GM15510 (cell line): Measurements from ENCODE around the gene VSIG8.

Experiments
- POLR2A ChIP-seq: IDR thresholded peaks from 3 replicates; pipeline ENCODE4 v1.6.1; 2011; ENCODE audit warnings: borderline replicate concordance; ENCODE audit not compliant: insufficient read length; ENCODE audit errors: extremely low read depth

Gene VSIG8

DNA sequence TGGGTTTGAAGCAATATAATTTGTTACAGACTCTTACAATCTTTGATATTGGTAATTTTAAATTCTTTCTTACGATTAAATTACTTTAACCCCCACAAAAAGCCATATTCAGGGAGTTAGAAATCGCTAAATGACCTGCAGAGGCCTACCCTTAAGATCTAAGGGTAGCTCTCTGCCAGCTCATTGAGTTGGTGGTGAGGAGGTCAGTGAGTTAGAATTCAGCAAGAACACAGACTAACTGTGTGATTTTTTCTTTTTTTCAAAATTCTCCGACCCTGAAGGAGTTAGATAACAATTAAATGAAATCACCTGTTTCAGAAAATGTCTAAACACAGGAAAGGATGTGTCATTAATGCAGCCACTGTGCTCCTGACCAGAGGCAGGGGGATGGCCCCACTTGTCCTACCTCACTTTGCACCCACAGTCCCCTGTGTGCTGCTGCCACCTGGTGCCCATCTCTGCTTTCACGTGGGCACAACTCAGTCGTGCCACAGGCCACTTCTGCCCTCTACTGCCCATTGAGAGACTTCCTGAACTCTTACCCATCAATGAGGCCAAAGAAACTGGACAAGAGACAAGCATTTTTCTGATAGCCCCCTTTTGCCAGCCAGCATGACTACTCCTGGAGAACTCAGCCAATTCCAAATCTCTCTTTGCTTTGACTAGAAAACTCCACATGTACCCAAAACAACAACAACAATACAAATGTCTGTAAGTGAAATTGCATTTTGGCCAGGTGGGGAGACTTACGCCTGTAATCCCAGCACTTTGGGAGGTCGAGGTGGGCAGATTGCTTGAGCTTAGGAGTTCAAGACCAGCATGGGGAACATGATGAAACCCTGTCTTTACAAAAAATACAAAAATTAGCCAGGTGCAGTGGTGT is 29.1 kb upstream of the VSIG8 start:
- no peak for TF ChIP-seq POLR2A

DNA sequence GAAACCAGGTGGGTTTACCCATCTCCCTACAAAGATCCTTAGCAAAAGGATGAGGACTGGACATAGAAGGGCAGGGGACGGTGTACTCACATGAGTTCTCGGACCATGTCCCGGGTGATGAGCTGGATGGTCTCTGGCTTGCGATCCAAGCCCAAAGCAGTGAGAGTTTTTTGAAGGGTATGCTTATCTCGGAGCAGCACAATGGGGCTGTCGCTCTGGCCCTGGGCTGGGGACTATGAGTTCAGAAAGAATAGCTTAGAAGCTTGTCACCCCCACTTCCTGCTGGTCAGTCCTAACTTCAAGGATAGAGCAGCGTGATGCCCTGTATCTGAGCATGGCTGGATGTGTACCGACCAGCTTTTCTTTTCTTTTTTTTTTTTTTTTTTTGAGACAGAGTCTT is 27.9 kb upstream of the VSIG8 start:
- TF ChIP-seq POLR2A: no peak

DNA sequence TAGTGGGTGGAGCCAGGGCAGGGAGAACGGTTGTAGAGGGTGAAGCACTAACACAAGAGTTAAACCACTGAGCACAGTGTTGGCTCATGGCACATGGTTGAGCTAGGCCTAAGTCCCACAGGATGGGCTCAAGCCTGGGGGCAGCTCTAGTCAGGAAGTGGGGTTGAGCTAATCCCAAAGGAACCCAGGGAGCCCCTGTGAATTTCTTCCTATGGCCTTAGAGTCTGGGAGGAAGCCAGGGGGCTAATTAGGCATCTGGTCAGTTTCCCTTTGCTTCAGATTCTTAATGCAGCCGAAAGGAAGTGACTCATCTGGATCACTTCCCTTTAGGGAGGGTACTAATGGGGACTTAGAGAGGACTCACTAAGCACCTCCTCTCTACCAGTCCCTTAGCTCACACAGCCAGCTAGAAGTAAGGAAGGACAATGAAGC is 27.4 kb upstream of the VSIG8 start:
- TF ChIP-seq POLR2A: no peak

DNA sequence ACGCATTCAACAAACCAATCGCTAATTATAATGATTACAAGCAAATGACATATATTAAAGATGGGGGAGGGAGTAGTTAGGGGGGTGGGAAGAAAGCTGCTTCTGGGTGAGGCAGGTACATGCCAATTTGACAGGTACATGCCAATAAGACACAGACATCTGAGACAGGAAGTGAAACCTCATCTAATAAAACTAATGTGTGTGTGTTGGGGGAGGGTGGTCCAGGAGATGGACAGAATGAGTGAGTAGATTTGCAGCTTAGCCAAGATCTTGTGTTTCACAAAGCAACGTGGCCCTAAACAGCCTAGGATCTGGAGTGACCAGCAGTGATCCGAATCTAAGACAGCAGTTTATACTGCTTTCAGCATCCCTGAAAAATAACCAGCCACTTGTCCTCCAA is 26.7 kb upstream of the VSIG8 start:
- TF ChIP-seq POLR2A: no peak

DNA sequence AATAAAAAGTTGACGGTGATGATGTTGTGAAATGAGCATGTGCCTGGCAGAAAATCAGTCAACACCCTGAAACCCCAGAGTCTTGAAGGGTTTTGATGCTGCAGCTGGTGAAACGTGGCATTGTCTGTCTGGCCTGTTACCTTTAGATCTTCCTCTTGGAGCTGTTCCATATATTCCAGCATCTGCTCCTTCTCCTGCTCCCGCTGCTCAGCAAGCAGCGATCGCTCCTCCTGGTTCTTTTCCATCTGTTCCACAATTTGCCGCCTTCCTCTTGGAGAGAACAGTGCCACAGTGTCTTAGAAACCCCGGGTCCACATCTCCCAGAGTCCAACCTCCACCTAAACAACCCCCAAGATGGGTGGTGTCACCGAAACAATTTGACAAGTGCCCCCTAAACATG is 21.8 kb upstream of the VSIG8 start:
- no peak for TF ChIP-seq POLR2A

DNA sequence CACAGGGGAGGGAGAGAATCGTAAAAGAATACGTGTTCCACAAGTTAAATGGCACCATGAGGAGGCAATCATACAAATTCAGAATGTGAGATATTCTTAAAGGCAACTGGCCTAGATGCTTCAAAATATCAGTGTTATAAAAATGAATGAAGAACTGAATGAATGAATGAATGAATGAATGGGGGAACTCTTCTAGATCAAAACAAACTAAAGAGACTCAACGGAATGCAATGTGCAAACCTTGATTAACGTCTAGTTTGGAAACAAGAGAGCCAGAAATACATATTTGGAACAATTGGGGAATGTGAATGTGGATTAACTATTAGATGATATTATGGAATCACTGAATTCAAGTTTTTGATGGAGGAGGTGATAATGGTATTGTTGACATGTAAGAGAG is 20.7 kb upstream of the VSIG8 start:
- no peak for TF ChIP-seq POLR2A

DNA sequence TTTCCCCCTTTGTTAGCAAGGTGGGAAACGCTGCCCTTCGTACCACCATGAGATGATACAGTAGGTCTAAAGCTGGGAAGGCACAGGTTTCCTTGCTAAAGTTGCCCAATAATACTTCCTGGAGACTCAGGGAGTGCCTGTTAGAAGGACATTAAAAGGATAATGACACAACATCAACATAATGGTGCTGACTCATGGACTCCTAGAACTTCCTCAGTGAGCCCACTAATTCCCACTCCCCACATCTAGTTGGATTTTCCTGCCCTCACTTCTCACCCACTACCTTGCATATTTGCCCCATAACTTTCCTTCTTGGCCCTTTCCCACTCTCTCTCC is 20.0 kb upstream of the VSIG8 start:
- TF ChIP-seq POLR2A: no peak

DNA sequence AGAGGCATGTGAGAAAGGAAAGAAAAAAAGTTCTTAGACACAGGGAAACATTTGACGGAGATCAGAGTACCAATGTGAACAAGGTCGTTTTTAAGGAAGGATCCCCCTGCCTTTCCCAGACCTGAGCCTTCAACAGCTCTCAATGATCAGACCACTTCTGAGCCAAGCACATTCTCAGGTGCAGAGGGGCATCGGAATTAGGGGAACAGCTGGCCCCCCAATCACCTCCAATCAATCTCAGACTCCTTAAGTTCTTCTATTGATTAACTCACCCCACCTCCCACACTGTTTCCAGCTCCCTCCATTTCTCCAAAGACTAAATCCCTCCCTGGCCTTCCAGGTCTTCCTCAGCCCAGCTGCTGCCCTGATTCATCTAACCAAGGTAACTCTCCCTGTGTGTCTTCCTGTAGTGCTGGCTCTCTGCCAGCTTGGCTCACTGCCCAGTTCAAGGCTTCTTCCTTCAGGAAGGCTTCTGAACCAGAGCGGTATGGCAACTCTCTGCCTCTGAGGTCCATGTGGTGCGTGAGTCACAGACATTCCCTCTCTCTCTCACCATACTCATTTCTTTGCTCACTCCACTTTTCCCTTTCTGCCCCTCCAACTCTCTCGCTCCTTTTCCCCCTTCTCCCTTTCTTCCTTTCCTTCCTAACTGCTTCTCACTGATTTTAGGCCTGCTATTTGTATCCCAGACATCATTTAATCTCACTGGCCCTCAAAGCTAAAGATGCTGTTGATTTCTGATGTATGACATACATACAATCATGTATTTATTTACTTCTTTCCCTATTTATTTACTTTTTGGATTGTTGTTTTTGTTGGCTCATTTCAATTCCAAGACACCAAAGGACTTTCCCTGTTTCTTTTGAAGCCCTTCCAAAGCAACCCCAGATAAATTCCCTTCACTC is 19.4 kb upstream of the VSIG8 start:
- TF ChIP-seq POLR2A: no peak

DNA sequence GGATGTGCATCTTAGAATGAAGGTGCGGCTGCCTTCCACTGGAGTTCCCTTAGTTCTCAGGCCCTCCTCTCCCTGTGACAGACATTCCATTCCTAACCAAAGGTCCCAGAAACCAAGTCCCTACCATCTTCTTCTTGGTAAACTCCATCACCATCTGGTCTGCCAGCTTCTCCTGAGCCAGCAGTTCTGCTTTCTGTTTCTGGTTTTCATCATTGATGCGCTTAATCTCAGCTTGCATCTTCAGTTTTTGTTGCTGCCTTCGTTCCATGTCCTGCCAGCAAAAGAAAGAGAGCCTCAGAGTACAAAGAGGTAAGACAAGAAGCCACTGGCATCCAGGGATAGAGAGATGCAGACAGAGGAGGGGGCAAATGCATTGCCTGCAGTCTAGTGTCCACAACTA is 18.0 kb upstream of the VSIG8 start:
- TF ChIP-seq POLR2A: no peak

DNA sequence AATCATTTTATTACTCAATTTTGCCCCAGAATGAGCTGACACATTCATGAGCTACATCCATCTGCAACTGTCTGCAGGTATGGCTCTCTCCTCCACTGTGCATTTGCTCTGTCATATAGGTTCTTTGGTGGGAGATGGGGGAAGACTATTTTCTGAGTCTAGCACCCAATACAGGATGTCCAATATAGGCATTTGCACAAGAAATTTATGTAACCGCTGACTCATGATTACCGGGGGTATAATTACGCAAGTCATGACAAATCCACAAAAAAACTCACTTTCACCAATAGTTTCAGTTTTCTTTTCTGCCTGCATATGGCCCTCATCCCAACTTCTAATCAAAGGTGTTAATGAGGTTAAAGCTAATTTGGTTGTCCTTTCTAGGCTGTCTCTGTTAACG is 17.5 kb upstream of the VSIG8 start:
- no peak for TF ChIP-seq POLR2A

DNA sequence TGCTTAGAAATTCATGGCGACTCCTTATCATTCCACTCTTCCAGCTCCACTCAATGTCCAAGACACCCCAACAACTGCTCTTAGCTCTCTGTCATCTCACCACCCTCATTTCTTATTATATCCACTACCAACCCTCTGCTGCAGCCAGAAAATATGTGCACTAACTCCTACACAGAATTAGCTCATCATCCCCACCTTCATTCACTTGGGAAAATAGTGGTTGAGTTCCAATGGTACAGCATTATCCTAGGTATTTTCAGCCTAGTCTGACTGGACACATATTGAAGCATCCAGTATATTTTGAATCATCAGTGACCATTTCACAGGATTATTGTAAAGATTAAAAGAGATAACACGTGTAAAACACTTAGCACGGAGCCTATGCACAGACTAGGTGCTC is 16.7 kb upstream of the VSIG8 start:
- TF ChIP-seq POLR2A: no peak

DNA sequence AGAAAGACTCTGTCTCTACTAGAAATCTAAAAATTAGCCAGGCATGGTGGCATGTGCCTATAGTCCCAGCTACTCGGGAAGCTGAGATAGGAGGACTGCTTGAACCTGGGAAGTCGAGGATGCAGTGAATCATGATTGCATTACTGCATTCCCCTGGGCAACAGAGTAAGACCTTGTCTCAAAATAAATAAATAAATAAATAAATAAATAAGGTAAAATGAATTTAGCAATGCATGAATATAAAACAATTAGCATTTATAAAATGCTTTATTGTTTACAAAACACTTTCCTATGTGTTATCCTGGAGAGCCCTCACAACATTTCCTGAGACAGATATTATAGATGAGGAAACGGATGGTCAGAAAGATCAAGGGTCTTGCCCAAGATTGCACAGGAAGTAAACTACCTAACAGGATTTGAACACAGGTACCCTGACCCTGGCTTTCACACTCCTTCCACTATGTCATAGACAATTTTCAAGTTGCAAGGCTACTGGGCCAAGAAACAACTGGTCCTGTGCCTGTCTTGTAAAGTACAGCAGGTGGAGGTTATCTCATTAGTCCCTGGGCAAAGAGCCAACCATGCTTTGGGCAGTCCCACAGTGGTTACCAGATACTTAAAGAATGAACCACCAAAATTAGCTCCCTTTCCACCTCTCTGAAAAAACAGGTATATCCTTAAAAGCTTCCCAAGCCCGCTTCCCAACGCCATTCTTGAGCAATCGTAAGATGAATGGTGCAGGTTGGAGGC is 15.4 kb upstream of the VSIG8 start:
- no peak for TF ChIP-seq POLR2A

DNA sequence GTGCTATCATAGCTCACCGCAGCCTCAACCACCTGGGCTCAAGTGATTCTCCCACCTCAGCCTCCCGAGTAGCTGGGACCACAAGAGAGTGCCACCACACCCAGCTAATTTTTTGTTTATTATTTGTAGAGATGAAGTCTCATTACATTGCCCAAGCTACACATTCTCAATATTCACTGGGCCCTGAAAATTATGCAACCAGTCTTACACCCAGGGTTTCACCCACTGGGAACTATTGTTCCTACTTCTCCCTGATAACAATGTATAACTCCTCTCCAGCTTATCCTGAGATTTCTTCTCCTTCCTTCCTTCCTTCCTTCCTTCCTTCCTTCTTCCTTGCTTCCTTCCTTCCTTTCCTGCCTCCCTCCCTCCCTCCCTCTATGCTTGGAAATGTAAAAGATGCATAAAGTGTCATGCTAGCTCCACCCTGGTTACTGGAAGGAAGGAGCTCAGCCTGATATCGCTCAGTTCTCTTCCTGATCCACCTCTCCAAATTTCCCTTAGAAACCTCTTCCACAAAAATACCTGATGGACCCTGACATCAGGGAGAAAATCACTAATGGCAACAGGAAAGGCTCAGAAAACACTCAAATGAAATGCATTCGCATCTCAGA is 11.2 kb upstream of the VSIG8 start:
- TF ChIP-seq POLR2A: no peak

DNA sequence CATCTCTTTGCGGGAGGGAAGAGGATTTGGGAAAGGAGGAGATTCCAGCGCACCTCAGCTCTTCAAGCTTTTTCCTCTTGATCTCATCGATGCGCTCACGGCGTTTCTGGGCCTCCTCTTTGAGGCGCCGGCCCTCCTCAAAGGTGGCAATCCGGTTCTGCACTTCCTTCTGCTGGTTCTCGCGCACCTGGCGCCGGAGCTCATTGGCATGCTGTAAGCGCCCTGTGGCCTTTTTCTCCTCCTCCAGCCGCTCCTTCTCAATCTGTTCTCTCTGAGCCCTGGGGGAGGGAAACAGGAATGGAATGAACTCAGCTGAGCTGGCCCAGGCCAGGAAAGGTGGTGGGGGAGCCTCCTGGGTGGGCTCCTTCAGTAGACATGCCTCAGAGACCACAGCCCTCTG is 10.4 kb upstream of the VSIG8 start:
- TF ChIP-seq POLR2A: no peak

DNA sequence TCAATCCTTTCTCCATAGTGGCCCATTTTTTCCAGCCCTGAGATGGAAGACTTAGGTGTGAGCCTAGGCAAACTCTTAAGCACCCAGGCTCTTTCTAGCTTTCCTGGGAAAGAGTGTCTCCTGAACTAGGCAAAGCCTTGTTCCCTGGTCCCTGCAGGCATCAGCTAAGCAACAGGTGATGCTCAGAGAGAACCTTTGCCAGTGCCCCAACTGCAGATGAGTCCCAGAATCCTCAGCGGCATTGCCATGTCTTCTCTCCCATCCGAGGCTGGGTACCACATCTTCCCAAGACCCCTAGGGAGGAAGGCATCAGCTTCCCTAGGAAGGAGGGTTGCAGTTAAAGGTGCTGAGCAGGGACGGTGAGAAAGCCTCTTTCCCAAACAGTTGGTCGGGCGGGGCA is 8.2 kb upstream of the VSIG8 start:
- TF ChIP-seq POLR2A: no peak
